Renal pelvis (tissue), 4 donors: ENCODE data around the gene TCEAL9. TPM values are rescaled to one million over a fixed set of nuclear protein-coding genes. Genes with fewer than 3 reads are reported as not detected.
A peak's percentile ranks its signal among the peaks of the same experiment; 100 is the strongest.
"Not testable (repeated sequence)": the region's sequence is repeated elsewhere in the genome, so short reads cannot be mapped to it uniquely, and the experiment has no call there.

Experiments used
- DNase-seq: peaks from one replicate; pipeline ENCODE4 v3.0.0-alpha.2; 2013
- polyA plus RNA-seq, 3 donors: library from polyadenylated mRNA; unstranded; fragments of 120-200 nt; gene quantifications; one replicate each; pipeline ENCODE4 v1.2.1, GENCODE V29; 2013; ENCODE audit not compliant: insufficient read length in 3 of 3

The TCEAL9 gene
- polyA plus RNA-seq, 3 donors = 176 to 206 (median 191) TPM

DNA sequence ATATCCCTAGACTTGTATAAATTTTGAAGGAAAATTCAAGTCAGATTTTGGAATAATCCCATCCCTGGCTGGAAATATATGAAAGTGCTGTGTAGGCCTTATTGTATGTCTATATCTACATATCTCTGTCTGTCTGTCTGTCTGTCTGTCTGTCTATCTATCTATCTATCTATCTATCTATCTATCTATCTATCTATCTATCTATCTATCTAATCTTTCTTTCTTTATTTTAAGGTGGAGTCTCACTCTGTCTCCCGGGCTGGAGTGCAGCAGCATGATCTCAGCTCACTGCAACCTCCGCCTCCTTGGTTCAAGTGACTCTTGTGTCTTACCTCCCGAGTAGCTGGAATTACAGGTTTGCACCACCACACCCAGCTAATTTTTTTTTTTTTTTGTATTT, 3.3 kb downstream of the TCEAL9 start:
- DNase-seq = not testable (repeated sequence)

DNA sequence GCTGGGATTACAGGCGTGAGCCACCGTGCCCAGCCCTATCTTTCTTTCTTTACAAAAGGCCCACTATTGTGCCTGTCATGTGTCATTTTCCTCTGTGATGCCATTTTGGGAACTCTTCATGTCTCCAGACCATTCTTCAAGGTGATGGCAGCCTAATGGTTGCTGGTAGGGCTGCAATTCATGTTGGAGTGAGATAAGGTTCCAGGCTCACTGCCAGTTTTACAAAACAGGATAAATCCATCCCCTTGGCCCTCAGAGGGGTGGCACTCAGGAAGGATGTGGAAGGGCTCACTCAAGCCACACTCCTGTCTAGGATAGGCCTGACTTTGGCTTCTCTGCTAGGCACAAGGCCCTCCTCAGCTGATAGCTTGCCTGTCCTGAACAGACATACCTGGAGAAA, 3.8 kb downstream of the TCEAL9 start:
- DNase-seq = no peak

DNA sequence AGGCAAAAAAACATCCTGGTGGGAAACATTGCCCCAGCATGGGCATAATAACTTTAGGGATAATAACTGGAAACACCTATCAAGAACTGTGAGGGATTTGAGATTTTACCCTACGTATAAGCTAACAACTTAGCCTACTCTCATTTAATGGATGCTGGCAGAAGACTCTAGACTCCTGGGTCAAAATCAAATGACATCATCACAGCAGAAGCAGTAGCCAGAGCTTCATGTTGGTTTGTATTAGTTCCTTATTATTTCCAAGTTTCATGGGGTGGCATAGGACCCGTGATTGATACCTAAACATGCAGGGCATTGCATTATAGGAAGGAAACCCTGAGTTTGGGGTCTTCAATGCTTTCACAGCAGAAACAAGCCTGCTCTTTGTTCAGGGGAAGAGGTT, 4.6 kb downstream of the TCEAL9 start:
- DNase-seq = no peak

DNA sequence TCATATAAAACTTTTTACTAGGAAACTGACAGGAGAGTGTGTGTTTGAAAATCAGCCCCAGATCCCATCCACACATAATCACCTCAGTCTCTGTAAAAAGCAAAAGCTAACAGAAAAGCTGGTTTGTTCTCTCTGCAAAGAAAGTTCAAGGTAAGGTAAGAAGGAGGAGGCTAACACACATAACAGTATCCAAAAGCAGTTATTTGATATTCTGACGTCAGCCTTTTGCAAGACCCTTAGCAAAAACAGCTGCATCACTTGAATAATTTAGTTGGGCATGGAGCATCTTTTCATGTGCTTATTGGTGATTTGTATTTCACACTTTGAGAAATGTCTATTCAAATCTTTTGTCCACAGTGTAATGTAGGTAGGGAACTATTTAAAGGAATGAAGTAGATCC, 5.5 kb downstream of the TCEAL9 start:
- no peak for DNase-seq

DNA sequence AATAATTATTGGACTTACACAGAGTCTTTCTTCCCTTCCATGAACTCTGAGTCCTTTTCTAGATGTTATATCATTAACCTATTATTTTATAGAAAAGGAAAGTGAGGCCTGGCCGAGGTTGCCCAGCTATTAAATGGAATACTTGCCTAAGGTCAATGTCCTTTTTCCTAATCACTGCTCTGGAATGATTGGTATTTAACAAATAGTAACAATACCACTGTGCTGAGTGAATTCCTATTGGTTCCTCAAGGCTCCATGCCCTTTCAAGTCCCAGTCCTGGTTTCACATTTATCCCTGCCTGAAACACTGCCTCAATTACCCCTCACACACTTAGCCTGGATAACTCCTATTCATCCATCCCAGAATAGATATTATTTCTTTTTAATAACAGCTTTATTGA, 6.2 kb downstream of the TCEAL9 start:
- no peak for DNase-seq

DNA sequence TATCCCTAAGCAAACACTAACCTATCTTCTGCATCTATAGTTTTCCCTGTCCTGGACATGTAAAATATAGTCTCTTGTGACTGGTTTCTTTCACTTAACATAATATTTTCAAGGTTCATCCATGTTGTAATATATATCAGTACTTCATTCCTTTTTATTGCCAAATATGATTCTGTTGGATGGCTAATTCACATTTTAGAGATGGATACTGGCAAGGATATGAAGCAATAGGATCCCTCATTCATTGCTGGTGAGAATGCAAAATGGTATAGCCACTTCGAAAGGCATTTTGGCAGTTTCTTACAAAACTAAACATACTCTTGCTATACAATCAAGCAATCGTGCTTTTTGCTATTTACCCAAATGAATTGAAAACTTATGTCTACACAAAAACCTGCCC, 6.7 kb downstream of the TCEAL9 start:
- no peak for DNase-seq

DNA sequence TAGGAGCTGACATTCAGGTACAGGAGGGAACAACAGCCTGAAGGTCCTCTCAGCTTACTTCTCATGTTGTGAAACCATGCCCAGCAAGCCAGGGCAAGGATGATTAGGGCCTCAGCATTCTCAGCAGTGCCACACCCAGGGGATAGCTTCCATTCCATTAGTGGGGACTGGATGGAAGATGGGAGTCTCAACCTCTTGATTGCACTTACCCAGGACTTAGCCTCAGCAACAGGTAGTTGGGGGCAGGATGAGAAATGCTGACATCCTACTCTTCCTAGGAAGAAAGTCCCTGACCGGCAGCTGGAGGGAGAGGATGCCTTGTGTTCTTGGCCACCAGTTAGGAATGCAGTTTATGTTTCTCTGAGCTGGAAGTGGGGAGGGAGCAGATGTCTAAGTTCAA, 11.2 kb downstream of the TCEAL9 start:
- DNase-seq = no peak

DNA sequence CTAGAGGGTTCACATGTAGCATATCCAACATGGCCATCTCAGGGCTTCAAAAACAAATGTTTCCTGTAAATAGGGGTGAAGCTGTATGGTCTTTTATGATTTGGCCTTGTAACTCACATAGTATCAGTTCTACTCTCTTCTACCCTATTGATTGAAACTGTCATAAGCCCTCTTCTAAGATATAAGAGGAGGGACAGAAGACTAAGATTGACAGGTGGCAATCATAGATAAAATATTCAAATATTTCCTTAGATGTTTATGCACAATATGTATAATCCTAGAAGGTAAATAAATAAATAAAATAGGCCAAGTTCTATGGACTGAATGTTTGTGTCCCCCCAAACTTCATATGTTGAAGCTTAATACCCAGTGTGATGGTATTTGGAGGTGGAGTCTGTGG, 13.2 kb downstream of the TCEAL9 start:
- no peak for DNase-seq

DNA sequence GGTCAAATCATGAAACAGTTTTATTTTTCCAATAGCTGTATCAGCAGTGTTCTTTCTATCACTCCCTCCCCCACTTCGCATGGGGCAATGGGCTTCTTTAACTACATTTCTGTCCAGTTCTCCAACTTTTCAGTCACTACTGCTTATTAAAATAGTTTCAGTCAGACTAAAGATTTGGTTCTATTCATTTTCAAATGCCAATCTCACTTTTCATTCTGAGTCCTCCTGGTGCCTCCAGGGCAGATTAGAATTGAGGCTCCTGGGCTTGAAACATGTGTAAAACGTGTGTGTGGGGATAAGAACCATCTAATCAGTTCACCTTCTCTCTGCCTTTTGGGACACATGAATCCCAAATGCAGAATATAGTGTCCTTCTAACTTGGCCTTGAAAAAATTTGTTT, 16.6 kb downstream of the TCEAL9 start:
- no peak for DNase-seq

DNA sequence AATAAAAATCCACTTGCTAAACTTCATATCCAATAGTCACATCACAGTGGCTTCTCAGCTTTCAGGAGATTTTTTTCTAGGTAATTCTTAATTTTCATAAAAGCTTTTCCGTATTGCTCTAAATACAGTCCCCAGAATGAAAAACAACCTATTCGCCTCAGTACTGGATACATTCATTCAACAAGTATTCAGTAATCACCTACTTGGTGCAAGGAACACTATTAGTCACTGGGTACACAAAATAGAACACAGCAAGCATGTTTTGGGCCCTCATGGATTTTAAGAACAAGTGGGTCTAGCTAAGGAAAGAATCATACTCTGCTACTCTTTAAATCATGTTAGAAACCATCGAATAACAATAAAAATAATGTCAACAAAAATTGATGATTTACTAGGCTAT, 17.3 kb downstream of the TCEAL9 start:
- DNase-seq = no peak

DNA sequence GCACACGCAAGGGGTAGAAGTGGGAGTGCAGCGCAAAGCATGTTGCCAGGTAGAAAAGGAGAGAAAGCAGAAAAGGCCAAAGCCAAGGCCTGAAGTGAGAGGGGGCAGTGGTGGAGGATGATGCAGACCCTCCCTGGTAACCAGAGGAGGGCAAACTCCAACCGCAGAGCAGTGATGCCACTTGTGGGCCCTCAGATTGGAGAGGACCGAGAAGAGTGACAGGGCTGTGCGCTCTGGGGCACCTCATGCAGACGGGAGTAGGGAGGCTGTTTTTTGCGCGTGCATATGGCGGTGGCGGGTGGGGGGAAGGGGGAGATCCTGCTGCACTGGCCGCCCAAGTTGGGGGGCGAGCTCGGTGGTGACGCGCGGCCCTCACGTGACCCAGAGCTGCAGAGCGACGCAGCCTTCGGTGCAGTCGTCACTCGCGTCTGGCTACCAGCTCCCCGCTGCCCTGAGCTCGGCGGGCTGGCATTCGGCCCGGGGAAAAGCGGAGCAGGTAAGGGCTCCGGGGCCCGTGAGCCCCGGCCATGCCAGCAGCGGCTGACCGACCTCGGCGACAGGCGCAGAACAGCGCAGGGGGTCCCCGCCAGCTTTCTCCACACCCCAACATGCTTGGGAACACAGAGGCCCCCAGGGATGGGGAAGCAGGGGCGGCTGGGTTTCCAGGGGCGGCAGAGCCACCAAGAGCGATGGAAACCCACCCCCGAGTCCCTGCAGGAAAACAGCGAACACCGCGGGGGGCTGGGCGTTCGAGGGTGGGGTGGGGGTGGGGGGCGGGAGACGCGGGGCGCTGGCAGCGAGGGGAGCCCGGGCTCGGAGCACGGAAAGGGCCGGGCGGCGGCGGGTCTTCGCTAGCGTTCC, 20.0 kb downstream of the TCEAL9 start, which contains the start of gene BEX3:
Gene BEX3 (plus strand): TSS at position 421 of the 861 bp plus-strand sequence. CDS start 984 bp downstream, outside the sequence.
- DNase-seq = peak; percentile 72

DNA sequence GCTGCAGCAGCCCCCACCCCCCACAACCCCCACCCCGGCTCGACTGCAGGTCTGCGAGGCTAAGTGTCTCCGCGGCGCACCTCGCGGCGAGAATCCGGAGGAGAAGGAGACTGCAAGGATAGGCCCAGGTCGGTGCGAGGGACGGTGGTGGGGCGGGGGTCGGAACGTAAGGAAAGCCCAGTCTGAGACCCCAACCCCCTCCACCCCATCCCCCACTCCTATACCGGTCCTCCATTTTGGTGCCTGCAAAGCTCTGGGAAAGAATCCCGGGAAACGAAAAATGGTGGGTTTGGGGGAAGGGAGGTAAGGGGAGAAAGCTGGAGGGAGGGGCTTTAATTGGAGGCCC, 20.6 kb downstream of the TCEAL9 start:
- peak; percentile 57 for DNase-seq

DNA sequence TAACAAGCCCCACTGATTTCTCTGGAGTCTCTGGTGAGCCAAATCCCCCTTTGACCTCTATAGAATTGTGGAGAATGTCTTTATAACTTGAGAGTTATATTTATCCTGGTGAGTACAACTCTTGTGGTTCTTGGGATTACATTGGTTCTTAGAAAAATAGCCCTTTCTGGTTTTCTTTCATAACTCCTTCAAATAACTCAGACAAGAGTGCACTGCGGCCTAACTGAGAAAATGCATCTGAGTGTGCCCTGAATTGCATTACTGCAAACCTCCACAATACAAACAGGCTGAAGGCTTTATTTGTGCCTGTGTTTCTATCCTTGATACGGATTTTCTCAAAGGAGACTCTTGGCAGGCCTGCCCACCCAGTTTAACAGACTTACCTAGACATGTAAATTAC, 22.7 kb downstream of the TCEAL9 start:
- no peak for DNase-seq

DNA sequence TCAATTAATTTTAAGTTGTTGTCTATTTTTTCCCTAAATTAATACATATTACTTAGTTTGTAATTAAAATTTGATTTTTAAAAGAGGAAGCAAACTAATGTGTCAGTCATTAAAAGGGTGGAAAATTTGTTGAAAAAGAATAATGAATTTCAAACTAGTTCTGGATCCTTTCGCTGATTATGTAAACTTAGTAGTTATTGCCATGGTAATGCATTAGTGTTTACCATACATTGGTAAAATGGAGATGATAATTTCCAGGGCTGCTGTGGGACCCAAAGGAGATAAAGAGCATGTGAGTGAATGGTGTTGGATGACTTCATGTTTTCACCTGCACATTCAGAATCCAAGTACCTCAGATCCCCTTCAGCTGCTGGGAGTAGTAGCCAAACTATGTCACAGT, 26.6 kb downstream of the TCEAL9 start:
- no peak for DNase-seq

DNA sequence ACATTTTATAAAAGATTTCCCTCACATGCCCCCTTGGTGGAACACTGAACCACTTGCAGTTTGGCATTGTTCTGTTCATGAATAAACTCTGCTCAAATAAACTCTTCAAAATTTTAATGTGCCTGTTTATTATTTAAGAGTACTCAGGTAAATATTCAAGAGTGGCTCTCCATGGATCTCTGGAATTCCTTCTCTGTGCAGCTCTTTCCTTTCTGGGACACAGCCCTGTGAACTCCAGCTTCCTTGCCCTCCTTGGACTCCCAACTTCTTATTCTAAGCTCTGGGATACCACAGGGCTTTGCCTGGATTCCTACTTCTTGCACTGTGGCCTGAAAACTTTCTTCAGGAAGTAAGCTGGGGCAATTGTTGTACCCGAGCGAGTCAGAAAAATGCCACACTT, 28.4 kb downstream of the TCEAL9 start:
- DNase-seq = no peak

DNA sequence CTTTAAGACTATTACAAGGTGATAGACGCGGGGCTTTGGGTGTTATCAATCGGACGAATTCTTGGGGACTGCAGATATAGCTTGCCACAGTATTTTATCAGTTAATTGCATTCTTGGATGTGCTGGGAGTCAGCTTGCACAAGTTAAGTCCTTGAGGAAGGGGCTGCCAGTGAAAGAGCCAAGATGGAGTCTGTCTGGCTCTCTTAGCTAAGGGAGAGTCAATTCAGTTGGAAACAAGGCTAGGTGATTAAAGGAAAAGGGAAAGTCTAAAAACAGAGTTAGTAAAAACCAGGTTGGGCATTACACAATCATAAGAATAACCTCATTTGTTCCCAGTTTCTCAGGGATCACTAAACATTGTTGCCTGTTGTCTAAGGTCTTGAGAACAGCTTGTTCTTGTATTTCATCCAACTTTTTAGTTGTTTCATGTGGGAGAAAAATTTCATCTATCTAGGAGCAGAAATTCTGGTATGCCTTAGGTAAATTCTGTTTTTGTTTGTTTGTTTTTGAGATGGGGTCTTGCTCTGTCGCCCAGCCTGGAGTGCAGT, 29.1 kb downstream of the TCEAL9 start:
- not testable (repeated sequence) for DNase-seq

DNA sequence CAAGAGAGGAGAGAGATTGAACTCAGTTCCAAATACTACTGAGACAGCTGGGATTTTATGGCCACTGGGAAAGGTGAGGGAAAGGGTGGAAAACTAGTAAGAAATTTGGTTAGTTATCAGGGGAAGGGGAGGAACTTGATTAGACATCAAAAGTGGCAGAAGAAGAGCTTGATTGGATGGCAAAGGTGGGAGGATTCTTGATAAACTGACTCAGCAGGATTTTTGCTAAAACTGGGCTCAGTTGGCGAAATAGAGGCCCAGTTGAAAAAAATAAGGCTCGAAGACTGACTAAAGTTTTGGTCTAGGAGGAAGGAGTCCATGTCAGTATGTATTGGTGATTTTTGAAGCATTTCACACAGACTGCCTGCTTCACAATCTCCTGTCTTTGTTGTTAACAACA, 30.0 kb downstream of the TCEAL9 start:
- DNase-seq = no peak

DNA sequence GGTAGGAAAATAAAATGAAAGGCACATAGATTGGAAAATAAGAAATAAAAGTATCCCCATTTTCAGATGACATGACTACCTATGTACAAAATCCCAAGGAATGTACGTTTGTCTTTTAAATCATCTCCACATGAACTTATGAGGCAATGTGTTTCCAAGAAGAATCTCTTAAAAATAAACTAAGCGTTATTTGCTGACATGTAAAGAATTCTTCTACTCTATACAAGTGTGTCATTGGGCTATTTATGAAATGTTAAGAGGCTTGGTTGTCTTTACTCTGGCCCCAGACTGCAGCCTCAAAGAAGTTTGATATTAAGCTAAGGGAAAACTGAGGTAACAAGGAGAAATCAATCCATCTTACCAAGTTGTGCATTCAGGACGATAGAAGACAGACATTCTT, 37.2 kb downstream of the TCEAL9 start:
- no peak for DNase-seq

DNA sequence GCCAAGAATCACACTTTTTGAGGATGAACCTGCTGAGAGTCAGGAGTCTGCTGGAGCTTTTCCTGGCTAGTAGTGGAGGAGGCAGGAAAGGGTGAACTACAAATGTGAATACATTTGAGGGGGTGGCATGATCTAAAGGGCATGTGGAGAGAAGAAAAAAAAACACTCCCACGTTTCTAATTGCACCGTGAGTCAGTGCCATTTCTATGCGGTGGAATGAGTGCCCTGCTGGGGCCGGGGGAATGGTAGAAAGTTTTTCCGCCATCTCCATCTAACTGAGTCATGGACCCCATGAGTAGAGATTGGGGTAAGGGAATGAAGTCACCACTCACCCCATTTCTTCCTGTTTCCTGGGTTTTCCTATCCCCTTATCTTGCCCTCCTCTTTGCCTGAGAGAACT, 39.9 kb downstream of the TCEAL9 start:
- no peak for DNase-seq

DNA sequence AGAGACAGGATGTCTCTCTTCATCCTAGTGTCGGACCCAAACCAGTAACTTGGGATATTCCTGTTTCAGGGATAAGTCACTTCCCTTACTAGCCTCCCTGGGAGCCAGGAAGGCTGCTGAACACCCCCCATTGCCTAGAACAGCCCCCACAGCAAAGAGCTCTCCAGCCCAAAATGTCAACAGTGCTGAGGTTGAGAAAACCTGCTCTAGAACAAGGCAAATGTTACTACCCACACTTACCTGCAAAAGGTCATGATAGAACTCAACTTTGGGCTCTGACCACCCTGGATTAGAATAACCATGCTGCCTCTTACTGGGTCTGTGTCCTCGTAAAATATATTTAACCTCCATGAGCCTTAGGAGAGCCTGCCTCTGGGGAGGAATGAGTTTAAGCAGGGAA, 40.4 kb downstream of the TCEAL9 start:
- no peak for DNase-seq

DNA sequence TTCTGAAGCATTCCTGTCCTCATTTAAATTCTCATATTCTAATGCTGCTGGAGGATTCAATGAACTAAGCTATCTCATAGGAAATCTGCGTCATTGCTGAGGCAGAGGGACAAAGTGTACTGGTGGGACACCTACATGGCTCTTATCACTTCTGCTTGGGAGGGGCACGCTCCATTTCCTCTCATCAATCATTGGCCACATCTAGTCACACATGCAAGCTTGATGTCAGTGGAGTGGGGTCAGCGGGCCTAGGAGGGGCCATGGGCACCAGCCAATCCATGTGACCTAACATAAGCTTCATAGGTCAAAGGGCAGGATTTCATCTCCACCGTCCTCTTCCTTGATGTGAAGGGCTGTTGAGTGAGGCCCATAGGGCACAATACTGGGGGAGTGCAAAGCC, 41.4 kb downstream of the TCEAL9 start:
- DNase-seq = no peak

DNA sequence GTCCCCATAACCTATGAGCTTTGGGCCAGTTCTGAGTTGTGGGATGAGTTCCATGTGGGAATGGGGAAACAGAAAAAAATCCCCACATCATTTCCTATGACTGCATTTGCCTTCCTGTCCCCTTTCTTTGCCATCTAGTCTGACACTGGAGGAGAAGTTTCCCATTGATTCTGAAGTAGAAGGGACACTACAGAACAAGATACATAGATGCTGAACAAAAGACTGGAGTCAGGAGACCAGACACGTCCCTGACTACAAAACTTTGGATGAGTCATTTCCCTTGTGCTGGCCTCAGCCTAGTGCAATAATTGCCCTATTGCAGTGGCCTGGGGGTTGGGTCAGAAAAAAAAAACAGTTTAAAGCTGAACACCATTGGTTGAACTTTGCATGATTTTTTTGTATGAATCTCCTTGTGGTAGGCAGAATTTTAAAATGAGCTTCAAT, 42.1 kb downstream of the TCEAL9 start:
- no peak for DNase-seq

DNA sequence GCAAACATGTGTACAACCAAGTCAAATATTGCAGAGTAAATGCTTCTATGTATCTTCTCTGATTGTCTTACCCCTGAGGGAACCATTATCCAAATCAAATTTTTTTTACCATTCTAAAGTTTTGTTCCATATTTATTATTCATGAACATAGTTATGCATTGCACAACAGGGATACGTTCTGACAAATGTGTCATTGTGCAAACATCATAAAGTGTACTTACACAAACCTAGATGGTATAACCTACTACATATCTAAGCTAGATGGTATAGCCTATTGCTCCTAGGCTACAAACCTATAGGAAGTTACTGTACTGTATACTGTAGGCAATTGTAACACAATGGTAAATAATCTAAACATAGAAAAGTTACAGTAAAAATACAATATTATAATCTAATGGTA, 43.4 kb downstream of the TCEAL9 start:
- no peak for DNase-seq

DNA sequence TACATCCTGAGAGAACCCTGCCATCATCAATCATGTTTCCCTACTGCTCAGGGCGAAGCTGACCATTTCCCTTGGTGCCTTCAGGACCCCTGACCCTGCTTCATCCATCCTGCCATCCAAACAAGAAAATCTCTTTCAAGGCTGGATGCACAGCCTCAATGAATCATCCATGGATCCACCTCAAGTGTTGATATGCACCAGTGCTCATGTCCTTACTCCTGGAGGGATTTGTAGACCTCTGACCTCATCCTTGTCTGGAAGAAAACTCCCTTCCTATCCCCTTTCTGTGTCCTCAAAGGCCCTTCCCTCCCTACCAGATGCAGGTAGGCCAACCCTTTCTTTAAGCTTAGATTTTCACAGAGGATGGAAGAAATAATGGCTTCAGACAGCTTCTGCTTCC, 44.6 kb downstream of the TCEAL9 start:
- DNase-seq = no peak
